Body of pancreas (tissue), 4 donors: ENCODE results near the gene ATXN7L2.

Experiments used
- POLR2A ChIP-seq, 3 donors: fragments of 450-650 bp; IDR thresholded peaks; one replicate each; pipeline ENCODE4 v1.6.1; 2016; ENCODE audit warnings: antibody characterized with exemption in 3 of 3, mild to moderate bottlenecking in 2 of 3
- TF ChIP-seq, protein P1 (sequence below), 7 experiments: fragments of 450-650 bp in 4 of 7; fragments of 200-600 bp in 3 of 7; sonication (generic) in 3 of 7; IDR thresholded peaks; one replicate each; pipeline ENCODE4 v1.5.1; 2016 to 2019; ENCODE audit warnings: antibody characterized with exemption in 7 of 7

DNA sequence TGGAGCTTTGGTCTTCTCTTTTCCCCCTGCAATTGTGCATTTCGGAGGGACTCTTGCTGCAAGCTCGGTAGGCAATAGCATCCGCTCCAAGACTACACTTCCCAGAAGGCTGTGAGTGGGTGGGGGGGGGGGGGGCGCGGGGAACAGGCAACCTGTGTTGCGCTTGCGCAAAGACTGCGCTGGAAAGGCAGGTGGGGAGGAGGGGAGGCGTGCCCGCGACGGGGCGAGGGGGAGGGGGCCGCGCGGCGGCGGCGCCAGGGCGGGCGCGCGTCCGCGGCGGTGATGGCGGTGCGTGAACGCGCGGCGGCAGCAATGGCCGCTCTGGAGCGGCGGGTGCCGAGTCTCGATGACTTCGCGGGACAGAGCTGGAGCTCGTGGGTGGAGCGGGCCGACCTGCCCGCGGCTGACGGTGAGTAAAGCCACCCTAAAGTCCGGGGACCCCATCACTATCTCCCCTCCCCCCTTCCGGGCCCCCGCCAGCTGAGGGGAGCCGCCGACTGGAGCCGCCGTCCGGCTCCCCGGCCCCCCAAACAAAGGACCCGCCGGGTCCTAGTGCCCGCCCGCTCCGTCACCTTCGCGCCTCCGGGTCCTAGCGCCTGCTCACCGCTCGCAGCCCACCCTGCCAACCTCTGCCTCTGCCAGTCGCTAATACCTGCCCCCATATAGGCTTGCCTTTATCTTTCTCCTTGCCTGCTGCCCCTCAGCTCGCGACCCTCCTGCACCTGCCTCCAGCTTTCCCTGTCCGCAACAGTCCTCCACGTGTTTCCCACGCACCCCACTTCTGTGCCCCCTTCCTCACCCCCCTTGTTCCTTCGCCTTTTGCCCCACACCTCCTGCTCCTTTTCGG is at the start of gene ATXN7L2:
- TF ChIP-seq, protein P1, sequence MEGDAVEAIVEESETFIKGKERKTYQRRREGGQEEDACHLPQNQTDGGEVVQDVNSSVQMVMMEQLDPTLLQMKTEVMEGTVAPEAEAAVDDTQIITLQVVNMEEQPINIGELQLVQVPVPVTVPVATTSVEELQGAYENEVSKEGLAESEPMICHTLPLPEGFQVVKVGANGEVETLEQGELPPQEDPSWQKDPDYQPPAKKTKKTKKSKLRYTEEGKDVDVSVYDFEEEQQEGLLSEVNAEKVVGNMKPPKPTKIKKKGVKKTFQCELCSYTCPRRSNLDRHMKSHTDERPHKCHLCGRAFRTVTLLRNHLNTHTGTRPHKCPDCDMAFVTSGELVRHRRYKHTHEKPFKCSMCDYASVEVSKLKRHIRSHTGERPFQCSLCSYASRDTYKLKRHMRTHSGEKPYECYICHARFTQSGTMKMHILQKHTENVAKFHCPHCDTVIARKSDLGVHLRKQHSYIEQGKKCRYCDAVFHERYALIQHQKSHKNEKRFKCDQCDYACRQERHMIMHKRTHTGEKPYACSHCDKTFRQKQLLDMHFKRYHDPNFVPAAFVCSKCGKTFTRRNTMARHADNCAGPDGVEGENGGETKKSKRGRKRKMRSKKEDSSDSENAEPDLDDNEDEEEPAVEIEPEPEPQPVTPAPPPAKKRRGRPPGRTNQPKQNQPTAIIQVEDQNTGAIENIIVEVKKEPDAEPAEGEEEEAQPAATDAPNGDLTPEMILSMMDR (IDR thresholded peaks at IDR 0.05), result peak in 1 of 7 experiments; percentile 19
- TF ChIP-seq POLR2A (IDR thresholded peaks at IDR 0.05), result peak; percentile 80 to 83 (median 82)
